Esophagus squamous epithelium (tissue), 4 donors: Measurements from ENCODE around the gene TTC21B.
"Not testable (repeated sequence)": the region's sequence is repeated elsewhere in the genome, so short reads cannot be mapped to it uniquely, and the experiment has no call there.

Experiments
- CTCF ChIP-seq, 6 experiments: fragments of 450-650 bp in 4 of 6; fragments of 200-600 bp in 2 of 6; sonication (generic) in 2 of 6; IDR thresholded peaks; one replicate each; pipeline ENCODE4 v1.5.1; 2016 to 2019; ENCODE audit warnings: antibody characterized with exemption in 6 of 6, mild to moderate bottlenecking in 4 of 6, moderate library complexity in 4 of 6
- POLR2A ChIP-seq, 4 donors: fragments of 450-650 bp; IDR thresholded peaks; one replicate each; pipeline ENCODE4 v1.6.1; 2017; ENCODE audit warnings: antibody characterized with exemption in 4 of 4, mild to moderate bottlenecking in 4 of 4, moderate library complexity in 3 of 4

DNA sequence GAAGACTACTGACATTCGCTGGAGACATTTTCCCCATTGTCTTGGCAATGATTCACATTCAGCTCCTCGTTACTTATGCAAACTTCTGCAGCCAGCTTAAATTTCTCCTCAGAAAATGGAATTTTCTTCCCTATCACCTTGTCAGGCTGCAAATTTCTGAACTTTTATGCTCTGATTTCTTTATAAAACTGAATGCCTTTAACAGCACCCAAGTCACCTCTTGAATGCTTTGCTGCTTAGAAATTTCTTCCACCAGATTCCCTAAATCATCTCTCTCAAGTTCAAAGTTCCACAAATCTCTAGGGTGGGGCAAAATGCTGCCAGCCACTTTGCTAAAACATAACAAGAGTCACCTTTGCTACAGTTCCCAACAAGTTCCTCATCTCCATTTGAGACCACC, 92.5 kb downstream of the TTC21B start:
- not testable (repeated sequence) for TF ChIP-seq CTCF, POLR2A (IDR thresholded peaks at IDR 0.05)
